Measurements from ENCODE around the gene C19orf53. TPM values are rescaled to one million over a fixed set of nuclear protein-coding genes. Genes with fewer than 3 reads are reported as not detected.

The C19orf53 gene
- total and polyA plus RNA-seq, 2 donors (not counting 1 experiment from before 2014, with no cell fraction given): 58.8 to 146 TPM

- DNase-seq (ENCODE audit: low read depth in 2 of 2): no peak
- Histone ChIP-seq H3K4me1 (ENCODE audit: control insufficient read depth, extremely low read depth, insufficient read depth, low read length) (peaks cover 7% of the 10 kb centered on the region), H3K9me3 (ENCODE audit: control insufficient read depth, insufficient read depth, low read depth, low read length) (no peaks in the 10 kb centered on the region), H3K27ac (ENCODE audit: insufficient read depth, low read length) (no peak overlapping the region), H3K36me3 (ENCODE audit: control insufficient read depth, insufficient read depth, low read length) (no peaks in the 10 kb centered on the region), H3K79me2 (ENCODE audit: control insufficient read depth, insufficient read depth, low read length) (peaks cover 2% of the 10 kb centered on the region), H3K4me2 (ENCODE audit: extremely low read depth, insufficient read depth, low read length) (no peak overlapping the region), H3K27me3 (ENCODE audit: control insufficient read depth, insufficient read depth, low read length) (no peaks in the 10 kb centered on the region), H2AFZ (ENCODE audit: low read length) (no peak overlapping the region), H3K9ac (ENCODE audit: insufficient read depth, low read length) (no peak overlapping the region), H4K20me1 (ENCODE audit: control insufficient read depth, extremely low read depth, insufficient read depth, low read length) (no peaks in the 10 kb centered on the region), H3K4me3 (replicated peaks in 1 of 4; ENCODE audit: control extremely low read depth in 1 of 4, insufficient read depth in 1 of 4, low read depth in 3 of 4, low read length in 4 of 4) (no peak overlapping the region)
- no peak for TF ChIP-seq CTCF (conservative IDR thresholded peaks at IDR 0.05 in 1 of 2, IDR thresholded peaks at IDR 0.05 in 1 of 2; ENCODE audit: low read depth in 1 of 2, low read length in 2 of 2)
These were observed 39.5 kb upstream of the C19orf53 start for GRCh38 chr19:13734751-13735150.

GRCh38 chr19:13738073-13738472 is 36.2 kb upstream of the C19orf53 start:
- Histone ChIP-seq H3K36me3 (ENCODE audit: control insufficient read depth, insufficient read depth, low read length) (no peaks in the 10 kb centered on the region), H3K79me2 (ENCODE audit: control insufficient read depth, insufficient read depth, low read length) (no peaks in the 10 kb centered on the region), H3K4me1 (ENCODE audit: control insufficient read depth, extremely low read depth, insufficient read depth, low read length) (peaks cover 5% of the 10 kb centered on the region), H2AFZ (ENCODE audit: low read length) (no peak overlapping the region), H3K9me3 (ENCODE audit: control insufficient read depth, insufficient read depth, low read depth, low read length) (no peaks in the 10 kb centered on the region), H3K4me3 (replicated peaks in 1 of 4; ENCODE audit: control extremely low read depth in 1 of 4, insufficient read depth in 1 of 4, low read depth in 3 of 4, low read length in 4 of 4) (no peak overlapping the region), H3K27ac (ENCODE audit: insufficient read depth, low read length) (no peak overlapping the region), H3K27me3 (ENCODE audit: control insufficient read depth, insufficient read depth, low read length) (no peaks in the 10 kb centered on the region), H3K4me2 (ENCODE audit: extremely low read depth, insufficient read depth, low read length) (no peak overlapping the region), H3K9ac (ENCODE audit: insufficient read depth, low read length) (no peak overlapping the region), H4K20me1 (ENCODE audit: control insufficient read depth, extremely low read depth, insufficient read depth, low read length) (no peaks in the 10 kb centered on the region)
- TF ChIP-seq EZH2 (IDR thresholded peaks at IDR 0.05; ENCODE audit: low read length, missing control alignments) (no peak), CTCF (conservative IDR thresholded peaks at IDR 0.05 in 1 of 2, IDR thresholded peaks at IDR 0.05 in 1 of 2; ENCODE audit: low read depth in 1 of 2, low read length in 2 of 2) (no peak)
- DNase-seq (ENCODE audit: low read depth in 2 of 2): no peak

- no peak overlapping the region for H3K4me2 ChIP-seq (ENCODE audit: extremely low read depth, insufficient read depth, low read length)
These were observed 32.4 kb upstream of the C19orf53 start for GRCh38 chr19:13741893-13742292.

More at GRCh38 chr19:13741893-13742292, 32.4 kb upstream of the C19orf53 start:
- Histone ChIP-seq H3K79me2 (ENCODE audit: control insufficient read depth, insufficient read depth, low read length) (no peaks in the 10 kb centered on the region), H3K27ac (ENCODE audit: insufficient read depth, low read length) (no peak overlapping the region), H3K9me3 (ENCODE audit: control insufficient read depth, insufficient read depth, low read depth, low read length) (no peaks in the 10 kb centered on the region), H3K27me3 (ENCODE audit: control insufficient read depth, insufficient read depth, low read length) (no peaks in the 10 kb centered on the region), H3K36me3 (ENCODE audit: control insufficient read depth, insufficient read depth, low read length) (no peaks in the 10 kb centered on the region), H3K4me1 (ENCODE audit: control insufficient read depth, extremely low read depth, insufficient read depth, low read length) (peaks cover 5% of the 10 kb centered on the region), H3K4me3 (replicated peaks in 1 of 4; ENCODE audit: control extremely low read depth in 1 of 4, insufficient read depth in 1 of 4, low read depth in 3 of 4, low read length in 4 of 4) (no peak overlapping the region), H2AFZ (ENCODE audit: low read length) (no peak overlapping the region), H4K20me1 (ENCODE audit: control insufficient read depth, extremely low read depth, insufficient read depth, low read length) (no peaks in the 10 kb centered on the region), H3K9ac (ENCODE audit: insufficient read depth, low read length) (no peak overlapping the region)
- no peak for TF ChIP-seq CTCF (conservative IDR thresholded peaks at IDR 0.05 in 1 of 2, IDR thresholded peaks at IDR 0.05 in 1 of 2; ENCODE audit: low read depth in 1 of 2, low read length in 2 of 2)
- TF ChIP-seq EZH2 (IDR thresholded peaks at IDR 0.05; ENCODE audit: low read length, missing control alignments): no peak
- DNase-seq (ENCODE audit: low read depth in 2 of 2): no peak

Data from fibroblast of lung (primary cell).